ENCODE measurements around the gene TSPEAR. TPM values are rescaled to one million over a fixed set of nuclear protein-coding genes. Genes with fewer than 3 reads are reported as not detected.
"Not testable (repeated sequence)": the region's sequence is repeated elsewhere in the genome, so short reads cannot be mapped to it uniquely, and the experiment has no call there.

The TSPEAR gene
- total RNA-seq, 1 donor from 2014 or later: not detected

DNA sequence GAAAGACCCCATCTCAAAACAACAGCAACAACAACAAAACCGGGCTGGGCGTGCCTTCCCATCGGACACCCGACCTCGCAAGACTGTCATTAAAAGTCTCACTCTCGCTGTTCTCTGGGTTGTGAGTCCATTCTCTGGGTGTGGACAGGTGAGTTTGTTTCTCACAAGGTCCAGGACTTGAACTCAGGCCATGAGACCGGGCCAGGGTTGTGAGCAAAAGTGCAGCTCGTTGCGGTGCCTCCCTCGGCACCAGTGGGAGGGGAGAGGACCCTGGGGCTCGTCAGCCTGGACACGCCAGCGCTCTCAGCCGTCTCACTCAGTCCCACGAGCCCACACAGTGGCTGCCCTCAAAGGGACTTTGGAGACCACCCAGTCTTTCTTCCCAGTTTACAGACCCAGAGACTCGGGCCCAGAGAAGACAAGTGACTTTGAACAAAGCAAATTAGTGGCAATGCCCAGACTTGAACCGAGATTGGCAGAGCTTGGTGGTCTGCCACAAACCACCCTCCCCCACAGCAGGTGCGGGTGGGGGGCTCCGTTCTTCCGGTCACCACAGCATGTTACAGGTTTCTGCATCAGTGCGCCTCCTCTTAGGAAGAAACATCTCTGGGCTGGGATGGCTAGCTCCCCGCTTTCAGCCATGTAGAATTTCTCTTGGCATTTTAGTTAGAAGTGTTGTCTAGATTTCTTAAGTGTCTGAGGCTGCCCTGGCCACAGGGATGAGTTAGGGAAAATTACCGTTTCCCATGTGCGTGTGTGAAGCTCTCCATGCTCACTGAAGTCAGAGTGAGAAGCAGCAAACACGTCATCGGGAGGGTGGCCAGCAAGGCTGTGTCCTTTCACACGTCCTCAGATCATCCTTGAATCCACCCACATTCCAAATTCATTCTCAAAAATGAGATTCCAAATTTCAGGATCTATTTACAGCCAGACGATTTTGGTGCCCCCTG is 227.8 kb downstream of the TSPEAR start:
- no peaks in the 10 kb centered on the region for H3K36me3 ChIP-seq (ENCODE audit: control insufficient read depth, insufficient read depth, low read length)
- H3K4me3 ChIP-seq (ENCODE audit: low read depth, low read length): no peak overlapping the region
- DNase-seq (ENCODE audit: low read depth): no peak
- TF ChIP-seq, protein P1, sequence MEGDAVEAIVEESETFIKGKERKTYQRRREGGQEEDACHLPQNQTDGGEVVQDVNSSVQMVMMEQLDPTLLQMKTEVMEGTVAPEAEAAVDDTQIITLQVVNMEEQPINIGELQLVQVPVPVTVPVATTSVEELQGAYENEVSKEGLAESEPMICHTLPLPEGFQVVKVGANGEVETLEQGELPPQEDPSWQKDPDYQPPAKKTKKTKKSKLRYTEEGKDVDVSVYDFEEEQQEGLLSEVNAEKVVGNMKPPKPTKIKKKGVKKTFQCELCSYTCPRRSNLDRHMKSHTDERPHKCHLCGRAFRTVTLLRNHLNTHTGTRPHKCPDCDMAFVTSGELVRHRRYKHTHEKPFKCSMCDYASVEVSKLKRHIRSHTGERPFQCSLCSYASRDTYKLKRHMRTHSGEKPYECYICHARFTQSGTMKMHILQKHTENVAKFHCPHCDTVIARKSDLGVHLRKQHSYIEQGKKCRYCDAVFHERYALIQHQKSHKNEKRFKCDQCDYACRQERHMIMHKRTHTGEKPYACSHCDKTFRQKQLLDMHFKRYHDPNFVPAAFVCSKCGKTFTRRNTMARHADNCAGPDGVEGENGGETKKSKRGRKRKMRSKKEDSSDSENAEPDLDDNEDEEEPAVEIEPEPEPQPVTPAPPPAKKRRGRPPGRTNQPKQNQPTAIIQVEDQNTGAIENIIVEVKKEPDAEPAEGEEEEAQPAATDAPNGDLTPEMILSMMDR (IDR thresholded peaks at IDR 0.05; ENCODE audit: insufficient read depth, low read length, poor library complexity, severe bottlenecking): no peak
- H3K27me3 ChIP-seq (ENCODE audit: control insufficient read depth, insufficient read depth, low read length): no peaks in the 10 kb centered on the region

DNA sequence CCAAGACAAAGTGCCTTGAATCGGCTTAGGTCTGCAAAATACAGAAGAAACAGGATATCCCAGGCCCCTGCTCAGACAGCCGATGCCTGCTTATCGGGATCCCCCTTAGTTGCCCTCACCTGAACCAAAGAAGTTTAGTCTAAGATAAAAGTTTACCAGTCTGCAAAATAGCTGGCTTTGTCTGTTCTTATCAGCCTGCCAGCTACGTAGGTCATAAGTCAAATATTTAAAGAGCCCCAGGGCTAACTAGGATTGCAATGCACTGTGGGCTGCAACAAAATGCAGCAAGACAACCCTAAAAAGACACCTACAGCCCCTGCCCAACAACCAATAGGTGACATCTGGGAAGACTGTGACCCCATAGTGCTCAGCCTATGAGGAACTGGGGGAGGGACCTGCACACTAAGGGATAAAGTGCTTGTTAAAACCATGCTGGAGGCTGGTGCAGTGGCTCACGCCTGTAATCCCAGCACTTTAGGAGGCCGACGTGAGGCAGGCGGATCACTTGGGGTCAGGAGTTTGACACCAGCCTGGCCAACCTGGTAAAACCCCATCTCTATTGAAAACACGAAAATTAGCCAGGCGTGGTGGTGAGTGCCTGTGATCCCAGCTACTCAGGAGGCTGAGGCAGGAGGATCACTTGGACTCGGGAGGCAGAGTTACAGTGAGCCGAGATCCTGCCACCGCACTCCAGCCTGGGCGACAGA is 228.6 kb downstream of the TSPEAR start:
- H3K4me3 ChIP-seq (ENCODE audit: low read depth, low read length): no peak overlapping the region
- no peaks in the 10 kb centered on the region for H3K36me3 ChIP-seq (ENCODE audit: control insufficient read depth, insufficient read depth, low read length)
- DNase-seq (ENCODE audit: low read depth): no peak
- H3K27me3 ChIP-seq (ENCODE audit: control insufficient read depth, insufficient read depth, low read length): no peaks in the 10 kb centered on the region
- TF ChIP-seq, protein P1 (IDR thresholded peaks at IDR 0.05; ENCODE audit: insufficient read depth, low read length, poor library complexity, severe bottlenecking): no peak

DNA sequence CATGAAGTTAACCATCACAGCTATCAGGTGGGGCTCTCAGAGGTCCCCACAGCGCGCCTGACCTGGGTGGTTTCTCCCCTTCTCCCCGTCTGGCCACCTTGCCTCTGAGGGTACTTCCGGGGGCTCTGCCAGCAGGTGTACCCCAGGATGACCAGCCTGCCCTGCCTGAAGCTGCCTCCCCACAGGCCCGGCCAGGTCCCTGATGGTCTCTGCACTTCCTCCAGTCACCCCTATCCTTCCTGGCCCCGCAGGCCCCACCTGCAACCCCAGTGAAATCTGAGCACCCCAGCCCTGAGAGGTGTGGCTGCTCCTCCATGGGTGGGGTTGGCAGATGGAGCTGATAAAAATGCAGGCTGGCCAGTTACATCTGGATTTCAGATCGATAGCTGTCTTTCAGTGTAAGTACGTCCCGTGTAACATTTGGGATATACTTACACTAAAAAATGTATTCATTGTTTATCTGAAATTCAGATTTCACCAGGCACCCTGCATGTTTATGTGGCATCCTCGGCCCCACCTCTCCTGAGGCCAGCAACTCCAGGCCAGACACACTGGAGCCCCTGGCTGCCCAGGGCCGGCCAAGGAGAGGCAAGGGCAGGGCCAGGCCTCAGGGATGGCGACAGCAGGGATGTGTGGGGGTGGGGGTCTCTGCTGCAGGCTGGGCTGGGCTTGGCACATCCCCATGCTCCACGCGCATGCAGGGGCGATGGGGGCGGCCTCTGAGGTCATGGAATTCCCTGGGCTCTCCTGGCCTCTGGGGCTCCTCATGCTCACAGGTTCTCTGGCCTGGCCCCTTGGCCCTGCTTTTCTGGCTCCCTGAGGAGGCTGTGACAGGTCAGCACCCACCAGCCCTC is 230.9 kb downstream of the TSPEAR start:
- no peaks in the 10 kb centered on the region for H3K27me3 ChIP-seq (ENCODE audit: control insufficient read depth, insufficient read depth, low read length)
- H3K36me3 ChIP-seq (ENCODE audit: control insufficient read depth, insufficient read depth, low read length): no peaks in the 10 kb centered on the region
- TF ChIP-seq, protein P1 (IDR thresholded peaks at IDR 0.05; ENCODE audit: insufficient read depth, low read length, poor library complexity, severe bottlenecking): no peak
- H3K4me3 ChIP-seq (ENCODE audit: low read depth, low read length): no peak overlapping the region
- DNase-seq (ENCODE audit: low read depth): no peak

DNA sequence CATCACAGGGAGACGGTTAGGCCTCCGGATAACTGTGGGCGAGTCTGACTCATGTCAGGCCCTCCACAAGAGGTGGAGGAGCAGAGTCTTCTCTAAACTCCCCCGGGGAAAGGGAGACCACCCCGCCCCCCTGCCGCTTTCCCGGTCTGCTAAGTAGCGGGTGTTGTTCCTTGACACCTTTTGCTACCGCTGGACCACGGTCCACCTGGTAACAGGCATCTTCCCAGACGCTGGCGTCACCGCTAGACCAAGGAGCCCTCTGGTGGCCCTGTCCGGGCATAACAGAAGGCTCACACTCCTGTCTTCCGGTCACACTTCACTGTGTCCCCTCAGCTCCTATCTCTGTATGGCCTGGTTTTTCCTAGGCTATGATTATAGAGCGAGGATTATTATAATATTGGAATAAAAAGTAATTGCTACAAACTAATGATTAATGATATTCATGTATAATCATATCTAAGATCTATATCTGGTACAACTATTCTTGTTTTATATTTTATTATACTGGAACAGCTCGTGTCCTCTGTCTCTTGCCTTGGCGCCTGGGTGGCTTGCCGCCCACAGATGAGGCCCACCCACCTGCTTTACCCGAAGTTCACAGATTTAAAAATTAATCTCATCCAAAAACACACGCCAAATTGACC is 231.7 kb downstream of the TSPEAR start:
- DNase-seq (ENCODE audit: low read depth): not testable (repeated sequence)

DNA sequence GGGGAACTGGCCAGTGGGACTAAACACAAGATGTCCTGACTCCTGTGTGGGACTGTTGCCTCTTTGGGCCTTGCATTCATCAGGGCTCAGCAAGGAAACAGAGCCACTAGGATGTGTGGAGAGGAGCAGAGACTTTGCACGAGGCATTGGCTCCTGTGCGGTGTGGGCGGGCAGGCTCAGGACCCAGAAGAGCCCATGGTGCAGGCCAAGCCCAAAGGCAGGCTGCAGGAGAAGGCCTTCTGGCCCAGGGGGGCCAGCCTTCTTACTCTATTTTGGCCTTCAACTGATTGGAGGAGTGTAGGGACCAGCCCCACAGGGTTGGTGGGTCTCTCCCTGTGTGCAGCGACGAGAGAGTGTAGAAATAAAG is 232.6 kb downstream of the TSPEAR start:
- H3K36me3 ChIP-seq (ENCODE audit: control insufficient read depth, insufficient read depth, low read length): no peaks in the 10 kb centered on the region
- TF ChIP-seq, protein P1 (IDR thresholded peaks at IDR 0.05; ENCODE audit: insufficient read depth, low read length, poor library complexity, severe bottlenecking): no peak
- DNase-seq (ENCODE audit: low read depth): no peak
- no peak overlapping the region for H3K4me3 ChIP-seq (ENCODE audit: low read depth, low read length)
- no peaks in the 10 kb centered on the region for H3K27me3 ChIP-seq (ENCODE audit: control insufficient read depth, insufficient read depth, low read length)

More for the DNA sequence above, 231.7 kb downstream of the TSPEAR start:
- TF ChIP-seq, protein P1 (IDR thresholded peaks at IDR 0.05; ENCODE audit: insufficient read depth, low read length, poor library complexity, severe bottlenecking): peak; percentile 53
- not testable (repeated sequence) for H3K4me3 ChIP-seq (ENCODE audit: low read depth, low read length); H3K27me3 ChIP-seq (ENCODE audit: control insufficient read depth, insufficient read depth, low read length); H3K36me3 ChIP-seq (ENCODE audit: control insufficient read depth, insufficient read depth, low read length)

Measured in kidney epithelial cell (primary cell).